ENCODE measurements around the gene CRYGN.

CRYGN gene

DNA sequence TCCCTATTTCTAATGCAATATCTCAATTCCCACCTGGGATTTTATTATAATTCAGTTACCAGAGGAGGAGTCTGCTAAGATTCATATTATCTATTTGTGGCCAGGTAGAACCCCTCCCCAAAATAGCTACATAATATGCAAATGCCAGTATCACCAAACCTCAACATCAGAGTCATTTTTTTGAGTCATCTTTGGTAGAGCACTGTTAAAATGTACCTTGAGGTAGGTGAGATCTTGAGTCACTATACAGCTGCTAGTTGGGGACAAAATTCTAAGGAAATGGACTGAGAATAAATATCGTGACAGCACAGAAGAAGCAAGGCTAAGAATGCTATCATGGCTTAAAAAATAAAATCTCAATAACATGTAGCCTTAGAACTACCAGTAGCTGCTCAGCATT lies 4.7 kb upstream of the CRYGN start:
- no peak for FAIRE-seq

DNA sequence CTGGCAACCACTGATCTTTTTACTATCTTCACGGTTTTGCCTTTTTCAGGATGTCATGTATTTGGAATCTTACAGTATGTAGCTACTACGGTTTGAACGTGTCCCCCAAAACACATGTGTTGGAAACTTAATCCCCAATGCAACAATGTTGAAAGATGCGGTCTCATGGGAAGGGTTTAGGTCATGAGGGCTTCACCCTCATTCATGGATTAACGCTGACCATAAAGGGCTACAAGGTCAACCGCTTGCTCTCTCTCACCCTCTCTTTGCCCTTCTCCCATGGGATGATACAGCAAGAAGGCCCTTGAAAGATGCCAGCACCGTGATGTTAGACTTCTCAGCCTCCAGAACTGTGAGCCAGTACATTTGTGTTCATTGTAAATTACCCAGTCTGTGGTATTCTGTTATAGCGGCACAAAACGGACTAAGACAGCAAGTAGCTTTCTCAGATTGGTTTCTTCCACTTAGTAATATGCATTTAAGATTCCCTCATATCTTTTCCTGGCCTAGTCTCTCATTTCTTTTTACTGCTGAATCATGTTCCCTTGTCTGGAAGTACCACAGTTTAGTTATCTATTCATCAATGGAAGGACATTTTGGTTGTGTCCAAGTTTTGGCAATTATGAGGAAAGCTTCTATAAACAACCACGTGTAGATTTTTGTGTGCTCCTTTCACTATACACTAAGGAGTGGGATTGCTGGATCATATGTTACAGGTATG lies 3.0 kb upstream of the CRYGN start:
- no peak for FAIRE-seq
- no peak for DNase-seq (ENCODE audit: extremely low spot score, insufficient read length, low read depth)

More for the DNA sequence above, 4.7 kb upstream of the CRYGN start:
- no peak for DNase-seq (ENCODE audit: extremely low spot score, insufficient read length, low read depth)

DNA sequence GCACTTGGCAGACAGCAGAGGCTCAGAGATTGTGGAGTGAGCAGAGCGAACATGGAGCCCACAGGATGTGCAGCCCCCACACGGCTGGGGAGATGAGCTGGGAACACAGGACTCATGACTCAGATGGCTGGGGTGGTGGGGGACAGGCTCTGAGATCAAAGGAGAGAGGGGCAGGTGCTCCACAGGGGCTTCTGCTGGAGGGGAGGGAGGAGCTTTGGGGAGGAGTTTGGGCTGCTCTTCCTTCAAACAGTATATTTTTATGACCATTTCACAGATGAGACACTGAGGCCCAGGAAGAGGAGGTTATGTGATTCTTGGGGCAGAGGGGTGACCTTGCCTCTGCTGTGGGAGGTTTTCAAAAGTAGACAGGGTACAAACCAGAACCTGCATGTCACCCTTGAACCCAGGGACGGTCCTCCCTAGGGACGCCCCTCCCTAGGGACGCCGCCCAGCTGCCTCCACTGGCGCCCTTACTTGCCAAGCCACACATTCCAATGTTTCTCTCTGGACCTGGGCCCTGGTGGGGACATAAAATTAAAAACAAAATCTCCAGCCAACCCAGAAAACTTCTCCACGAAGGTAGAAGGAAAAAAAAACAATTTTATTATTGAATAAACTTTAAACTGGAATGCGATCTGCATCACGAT lies 981 bp upstream of the CRYGN start:
- FAIRE-seq: no peak
- no peak for DNase-seq (ENCODE audit: extremely low spot score, insufficient read length, low read depth)

DNA sequence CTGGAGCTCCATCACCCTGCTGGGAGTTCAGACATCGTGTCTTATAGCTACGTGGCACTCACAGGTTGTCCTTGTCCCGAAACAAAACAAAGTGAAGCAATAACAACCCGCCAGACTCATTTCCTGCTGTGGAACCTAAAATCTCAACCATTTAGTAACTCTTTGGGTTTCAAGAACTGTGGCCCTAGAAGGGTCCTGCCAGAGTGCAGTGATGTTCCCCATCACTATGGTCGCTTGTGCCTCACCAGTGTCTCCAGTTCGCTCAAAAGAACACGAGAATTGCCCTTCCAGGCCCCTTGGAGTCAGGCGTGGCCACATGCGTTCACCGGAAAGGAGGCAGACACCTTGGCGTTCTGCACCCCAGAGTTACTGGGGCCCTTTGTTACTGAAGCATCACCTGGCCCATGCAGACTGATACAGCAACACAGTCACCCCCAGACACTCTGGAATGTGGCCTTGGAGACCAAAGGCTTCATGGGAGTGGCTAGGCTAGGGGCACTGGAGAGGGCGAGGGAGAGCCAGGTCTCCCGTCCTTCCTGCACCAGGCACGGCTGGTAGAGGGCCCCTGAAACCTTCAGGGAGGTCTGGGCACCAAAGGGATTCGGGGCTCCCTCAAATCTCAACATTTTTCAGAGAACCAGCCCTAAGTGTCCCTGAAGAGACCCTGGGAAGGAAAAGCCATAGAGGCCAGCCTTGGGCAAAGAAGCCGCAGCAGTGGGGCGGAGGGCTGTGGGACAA lies 908 bp downstream of the CRYGN start:
- FAIRE-seq: no peak
- DNase-seq (ENCODE audit: extremely low spot score, insufficient read length, low read depth): no peak

DNA sequence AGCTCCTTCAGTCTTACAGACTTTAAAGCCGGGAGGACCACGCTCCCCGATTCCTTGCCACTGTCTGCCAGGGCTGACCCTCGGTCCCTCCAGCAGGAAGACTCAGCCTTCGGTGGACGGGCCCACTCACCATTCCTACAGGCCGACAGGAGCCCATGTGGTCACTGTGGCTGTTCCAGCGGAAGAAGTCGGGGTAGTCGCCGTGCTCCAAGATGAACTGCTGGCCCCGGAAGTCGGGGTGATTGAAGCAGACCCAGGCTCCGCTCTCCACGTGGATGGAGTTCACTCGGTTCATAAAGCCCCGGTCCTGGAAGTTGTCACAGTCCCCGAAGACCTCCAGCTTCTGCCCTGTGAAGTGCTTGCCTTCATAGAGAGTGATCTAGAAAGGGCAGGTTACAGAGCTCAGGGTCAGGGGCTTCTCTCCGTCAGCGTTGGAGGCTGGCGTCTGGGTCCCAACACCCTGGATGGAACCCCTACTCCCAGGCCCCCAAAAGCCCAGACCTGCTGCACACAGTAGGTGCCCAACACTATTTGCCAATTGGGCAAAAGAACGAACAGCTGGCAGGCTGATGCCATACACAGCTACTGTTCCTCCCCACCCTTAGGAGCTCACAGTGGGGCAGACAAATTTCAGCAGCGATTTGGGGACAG lies 1.9 kb downstream of the CRYGN start:
- FAIRE-seq: no peak
- no peak for DNase-seq (ENCODE audit: extremely low spot score, insufficient read length, low read depth)

DNA sequence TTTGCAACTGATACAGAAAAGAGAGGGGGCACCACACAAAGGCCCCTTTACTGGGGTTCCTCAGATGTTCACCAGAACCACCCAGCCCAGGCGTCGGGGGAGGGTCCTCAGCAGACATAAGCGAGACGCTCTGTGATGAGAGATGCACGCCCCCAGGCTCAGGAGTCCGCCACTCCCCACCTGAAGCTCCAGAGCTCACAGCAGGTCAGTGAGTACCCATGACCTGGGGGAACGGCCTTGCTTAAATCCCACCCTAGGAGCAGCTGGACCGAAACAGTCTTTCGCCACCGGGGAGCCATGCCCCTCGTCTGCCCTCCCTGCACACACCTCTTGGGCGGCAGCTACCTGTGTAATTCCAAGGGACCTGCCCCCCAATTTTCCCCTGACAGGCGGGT lies 2.8 kb downstream of the CRYGN start:
- no peak for FAIRE-seq
- DNase-seq (ENCODE audit: extremely low spot score, insufficient read length, low read depth): no peak

DNA sequence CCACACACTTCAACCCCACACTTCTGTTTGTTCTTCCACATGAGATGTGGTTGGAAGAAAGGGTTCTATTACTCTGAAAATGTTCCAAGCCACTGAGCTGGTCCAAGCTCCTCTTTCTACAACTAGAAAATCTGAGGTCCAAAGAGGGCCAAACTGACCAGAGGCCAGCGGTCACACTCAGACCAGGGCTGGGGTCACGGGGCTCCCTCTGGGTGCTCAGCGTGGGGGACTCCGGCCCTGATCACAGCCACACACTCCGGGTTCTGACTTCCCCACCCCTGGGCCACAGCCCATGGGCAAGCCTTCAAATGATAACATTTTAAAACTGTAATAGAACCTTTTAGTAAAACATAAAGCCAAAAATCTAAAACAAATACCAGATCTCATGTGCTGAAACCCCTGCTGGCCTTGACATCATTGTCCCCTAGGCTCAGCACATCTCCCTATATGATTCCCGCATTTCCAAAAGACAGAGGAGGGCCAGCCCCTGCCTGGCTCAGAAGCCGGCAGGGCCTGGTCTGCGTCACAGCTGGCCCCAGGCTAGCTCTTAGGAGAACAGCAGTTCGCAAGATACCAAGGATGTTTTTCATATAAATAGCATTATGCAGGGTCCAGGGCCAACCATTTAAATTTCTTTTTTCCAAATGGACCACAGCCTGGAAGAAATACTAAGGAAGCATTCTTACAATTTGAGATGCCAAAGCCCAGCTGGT lies 3.3 kb downstream of the CRYGN start:
- DNase-seq (ENCODE audit: extremely low spot score, insufficient read length, low read depth) (no peak), FAIRE-seq (no peak)

DNA sequence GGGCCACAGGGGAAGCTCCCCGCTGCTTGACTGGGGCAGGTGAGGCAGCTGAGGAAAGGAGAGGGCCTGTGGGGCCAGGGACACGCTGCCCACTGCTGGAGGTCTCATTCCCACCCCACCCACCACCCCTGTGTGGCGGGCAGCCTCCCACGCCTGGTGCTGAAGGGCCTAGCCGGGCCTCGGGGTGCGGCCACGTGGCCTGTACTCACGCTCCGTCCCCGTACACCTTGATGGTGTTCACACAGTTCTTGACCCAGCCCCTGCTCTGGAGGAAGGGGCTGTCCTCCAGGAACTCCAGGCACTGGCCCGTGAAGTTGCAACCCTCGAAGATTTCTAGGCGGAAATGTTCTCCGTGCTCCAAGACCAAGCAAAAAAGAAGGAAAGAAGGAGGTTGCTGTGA lies 4.0 kb downstream of the CRYGN start:
- no peak for DNase-seq (ENCODE audit: extremely low spot score, insufficient read length, low read depth)
- no peak for FAIRE-seq

DNA sequence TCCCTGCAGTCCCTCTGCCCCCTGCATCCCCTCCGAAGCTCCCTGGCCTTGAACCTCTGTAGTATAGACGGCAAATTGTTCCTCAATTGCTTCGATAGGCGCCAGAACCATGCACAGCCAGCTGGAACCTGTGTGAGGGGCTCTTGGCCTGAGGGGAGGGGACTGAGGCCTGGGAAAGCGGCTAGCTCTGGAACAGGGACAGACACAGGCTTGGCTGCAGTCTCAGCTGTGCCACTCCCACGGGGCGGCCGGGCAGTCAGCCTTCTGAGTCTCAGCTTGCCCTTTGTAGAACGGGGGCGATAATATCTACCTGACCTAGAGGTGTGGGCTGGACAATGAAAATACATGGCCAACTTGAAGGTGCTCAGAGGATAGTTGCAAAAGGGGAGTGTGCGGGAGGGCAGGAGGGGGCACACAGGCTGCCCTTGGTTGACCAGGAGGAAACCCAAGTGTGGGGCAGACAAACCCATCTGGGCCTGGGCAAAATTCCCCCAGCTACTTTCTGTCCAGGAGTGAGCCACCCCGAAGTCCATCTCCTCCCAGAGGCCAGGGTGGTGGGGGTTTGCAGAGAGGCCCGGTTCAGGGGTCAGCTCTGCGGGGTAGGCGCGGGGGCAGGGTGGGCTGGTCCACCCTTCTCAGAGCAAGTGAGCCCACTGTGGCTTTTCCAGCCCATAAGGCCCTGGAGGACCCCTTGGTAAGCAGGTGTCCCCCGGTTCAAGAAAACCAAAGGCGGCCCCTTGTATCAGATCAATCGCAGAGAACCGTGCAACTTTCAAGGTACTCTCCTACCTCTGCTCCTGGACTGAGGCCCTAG lies 4.6 kb downstream of the CRYGN start:
- no peak for FAIRE-seq
- no peak for DNase-seq (ENCODE audit: extremely low spot score, insufficient read length, low read depth)

DNA sequence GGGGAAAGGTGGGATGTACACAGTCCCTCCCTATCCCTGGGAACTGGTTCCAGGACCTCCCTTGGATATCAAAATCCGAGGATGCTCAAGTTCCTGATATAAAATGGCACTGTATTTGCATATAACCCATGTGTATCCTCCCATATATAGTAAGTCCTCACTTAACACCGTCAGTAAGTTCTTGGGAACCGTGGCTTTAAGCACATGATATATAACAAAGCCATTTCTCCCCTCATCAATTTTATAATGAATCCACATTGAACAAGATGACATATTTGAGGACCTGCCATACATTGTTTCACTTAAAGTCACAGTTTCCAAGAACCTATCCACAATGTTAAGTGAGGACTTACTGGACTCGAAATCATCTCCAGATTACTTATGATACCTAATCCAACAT lies 5.4 kb downstream of the CRYGN start:
- no peak for DNase-seq (ENCODE audit: extremely low spot score, insufficient read length, low read depth)
- FAIRE-seq: no peak

DNA sequence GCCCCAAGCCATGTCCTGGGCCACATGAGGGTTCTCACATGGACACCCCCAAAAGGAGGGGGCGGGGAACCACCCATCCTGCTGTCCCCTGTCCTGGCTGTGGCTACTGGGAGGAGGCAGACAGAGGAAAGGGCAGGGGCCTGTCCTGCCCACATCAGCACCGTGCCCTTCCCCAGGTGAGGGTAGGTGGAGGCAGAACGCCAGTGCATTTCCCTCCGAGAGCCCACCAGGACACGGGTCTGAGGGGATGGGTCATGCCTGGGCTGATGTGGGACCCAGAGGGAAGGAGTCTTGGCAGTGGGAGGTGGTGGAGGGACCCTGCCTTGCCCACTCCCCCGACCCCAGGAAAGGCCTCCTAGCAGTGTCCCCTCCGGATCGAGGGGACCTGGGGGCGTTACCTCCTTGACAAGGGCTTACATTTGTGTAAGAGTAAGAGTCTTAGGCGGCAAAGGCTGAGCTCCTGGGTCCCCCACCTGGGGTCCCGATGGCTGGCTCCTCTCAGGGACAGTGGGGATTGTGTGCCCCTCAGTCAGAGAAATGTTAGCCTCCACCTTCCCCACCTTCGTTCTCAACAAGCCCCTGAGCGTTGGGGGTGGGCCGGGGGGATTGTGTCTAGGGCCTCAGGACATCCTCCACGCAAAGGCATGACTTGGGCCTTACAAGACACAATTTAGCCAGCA lies 6.1 kb downstream of the CRYGN start:
- no peak for FAIRE-seq
- no peak for DNase-seq (ENCODE audit: extremely low spot score, insufficient read length, low read depth)

DNA sequence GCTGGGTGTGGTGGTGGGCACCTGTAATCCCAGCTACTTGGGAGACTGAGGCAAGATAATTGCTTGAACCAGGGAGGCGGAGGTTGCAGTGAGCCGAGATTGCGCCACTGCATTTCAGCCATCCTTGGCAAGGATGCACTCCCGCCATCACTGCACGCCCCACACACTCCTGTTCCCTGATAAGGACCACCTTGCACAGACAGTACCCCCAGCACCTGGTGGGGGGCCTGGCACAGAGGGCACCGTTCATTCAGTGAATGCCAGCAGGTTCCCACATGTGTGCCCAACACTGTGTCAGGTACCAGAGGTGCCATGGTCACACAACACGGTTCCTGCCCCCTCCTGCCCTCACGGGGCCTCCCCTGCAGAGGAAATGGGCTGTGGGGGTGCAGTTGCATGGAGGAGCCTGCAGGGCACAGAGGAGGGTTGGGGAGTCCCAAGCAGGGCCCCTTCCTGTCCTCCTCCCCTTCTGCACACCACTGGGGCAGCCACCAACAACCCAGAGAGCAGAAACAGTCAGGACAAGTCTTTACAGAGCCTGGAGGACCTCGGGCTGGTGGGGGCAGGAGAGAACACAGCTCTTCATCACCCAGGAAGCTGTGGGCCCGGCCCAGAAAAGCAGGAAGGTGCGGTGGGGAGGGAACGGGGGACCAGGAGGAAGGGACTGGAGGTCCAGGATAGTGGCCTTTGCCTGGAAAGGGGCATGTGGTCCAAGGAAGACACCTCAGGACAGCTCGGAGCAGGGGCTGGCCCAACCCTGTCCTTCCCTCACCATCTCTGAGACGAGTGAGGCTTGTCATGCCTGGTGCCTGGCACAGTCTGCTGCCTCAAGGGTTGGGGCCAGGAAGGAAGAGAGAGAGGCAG lies 7.1 kb downstream of the CRYGN start:
- DNase-seq (ENCODE audit: extremely low spot score, insufficient read length, low read depth) (peak; percentile 49), FAIRE-seq (no peak)

DNA sequence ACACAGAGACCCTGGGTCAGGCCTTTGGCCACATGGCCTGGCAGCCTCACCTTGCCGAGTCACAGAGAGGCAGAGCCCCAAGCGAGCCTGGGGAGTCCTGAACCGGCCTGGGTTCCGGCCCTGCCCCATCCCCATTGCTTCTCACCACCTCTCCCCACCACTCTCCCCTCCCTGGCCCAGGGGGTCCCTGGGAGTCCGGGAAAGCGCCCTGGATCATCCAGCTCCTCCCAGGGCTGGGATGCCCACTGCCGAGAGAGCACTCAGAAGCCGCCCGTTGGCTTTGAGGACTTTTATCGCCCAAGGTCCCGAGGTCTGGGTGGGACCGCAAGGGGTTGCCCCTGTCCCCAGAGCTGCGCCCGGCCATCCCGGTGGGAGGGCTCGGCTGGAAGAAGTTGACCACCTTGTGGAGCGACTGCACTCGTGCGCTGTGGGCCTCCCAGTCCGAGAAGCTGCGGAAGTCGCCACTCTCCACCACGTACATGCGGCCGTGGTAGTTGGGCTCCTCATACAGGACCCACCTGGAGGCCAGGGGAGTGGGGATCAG lies 8.1 kb downstream of the CRYGN start:
- DNase-seq (ENCODE audit: extremely low spot score, insufficient read length, low read depth) (no peak), FAIRE-seq (no peak)

DNA sequence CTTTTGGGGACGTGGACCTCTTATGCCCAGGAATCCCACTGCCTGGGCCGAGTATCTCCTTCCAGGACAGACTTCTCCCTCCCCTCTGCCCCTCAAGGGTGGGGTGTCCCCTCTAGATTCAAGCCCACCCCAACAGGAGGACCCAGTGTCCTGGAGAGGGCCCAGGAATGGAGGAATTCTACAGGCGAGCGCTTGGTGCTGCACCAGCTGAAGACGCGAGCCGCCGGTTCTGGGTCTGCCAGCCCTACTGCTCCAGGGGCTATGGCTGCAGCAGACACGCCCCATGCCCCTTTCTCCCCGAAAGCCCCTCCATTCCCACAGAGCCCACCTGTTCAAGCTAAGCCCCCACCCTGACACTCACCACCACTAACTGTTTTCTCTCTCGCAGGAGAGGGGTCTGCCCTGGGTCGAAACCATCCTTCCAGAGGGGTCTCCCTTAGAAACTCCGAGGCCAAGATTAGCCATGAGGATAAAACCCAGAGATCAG lies 8.6 kb downstream of the CRYGN start:
- FAIRE-seq: no peak
- DNase-seq (ENCODE audit: extremely low spot score, insufficient read length, low read depth): no peak

DNA sequence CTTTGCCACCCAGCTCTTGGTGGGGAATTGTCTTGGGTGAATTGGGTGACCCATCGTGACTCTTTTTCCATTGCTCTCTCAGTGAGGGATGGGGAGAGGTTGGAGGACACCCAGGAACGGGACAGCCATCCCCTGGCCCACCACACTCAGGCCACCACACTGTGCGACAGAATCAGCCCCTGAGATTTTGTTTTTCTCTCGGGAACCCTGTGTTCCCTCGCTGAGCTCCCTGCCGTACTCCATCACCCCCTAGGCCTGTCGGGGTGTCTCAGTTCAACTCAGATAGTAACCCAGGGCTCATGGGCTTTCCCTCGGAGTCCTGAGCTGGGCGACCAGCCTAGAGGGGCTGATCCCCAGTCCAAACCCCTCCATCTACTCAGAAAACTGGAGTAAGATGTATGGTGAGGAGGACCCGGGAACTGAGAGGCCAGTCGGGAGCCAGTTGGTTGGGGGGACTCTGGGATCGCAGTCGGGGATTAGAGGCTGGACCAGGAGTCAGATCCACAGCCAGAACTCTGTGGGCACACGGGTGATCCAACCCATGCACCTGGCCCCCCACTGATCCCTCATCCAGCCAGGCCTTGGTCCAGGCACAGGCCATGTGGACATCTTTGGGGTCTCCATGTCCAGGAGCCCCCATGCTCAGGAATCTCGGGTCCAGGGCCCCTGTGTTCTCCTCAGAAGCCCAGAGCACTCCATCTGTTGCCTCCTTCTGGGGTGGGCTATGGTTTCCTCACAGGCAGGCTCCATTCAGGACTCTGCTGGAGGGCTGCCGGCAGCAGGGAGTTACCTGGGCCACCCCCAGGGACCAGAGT lies 9.3 kb downstream of the CRYGN start:
- no peak for FAIRE-seq
- DNase-seq (ENCODE audit: extremely low spot score, insufficient read length, low read depth): no peak

DNA sequence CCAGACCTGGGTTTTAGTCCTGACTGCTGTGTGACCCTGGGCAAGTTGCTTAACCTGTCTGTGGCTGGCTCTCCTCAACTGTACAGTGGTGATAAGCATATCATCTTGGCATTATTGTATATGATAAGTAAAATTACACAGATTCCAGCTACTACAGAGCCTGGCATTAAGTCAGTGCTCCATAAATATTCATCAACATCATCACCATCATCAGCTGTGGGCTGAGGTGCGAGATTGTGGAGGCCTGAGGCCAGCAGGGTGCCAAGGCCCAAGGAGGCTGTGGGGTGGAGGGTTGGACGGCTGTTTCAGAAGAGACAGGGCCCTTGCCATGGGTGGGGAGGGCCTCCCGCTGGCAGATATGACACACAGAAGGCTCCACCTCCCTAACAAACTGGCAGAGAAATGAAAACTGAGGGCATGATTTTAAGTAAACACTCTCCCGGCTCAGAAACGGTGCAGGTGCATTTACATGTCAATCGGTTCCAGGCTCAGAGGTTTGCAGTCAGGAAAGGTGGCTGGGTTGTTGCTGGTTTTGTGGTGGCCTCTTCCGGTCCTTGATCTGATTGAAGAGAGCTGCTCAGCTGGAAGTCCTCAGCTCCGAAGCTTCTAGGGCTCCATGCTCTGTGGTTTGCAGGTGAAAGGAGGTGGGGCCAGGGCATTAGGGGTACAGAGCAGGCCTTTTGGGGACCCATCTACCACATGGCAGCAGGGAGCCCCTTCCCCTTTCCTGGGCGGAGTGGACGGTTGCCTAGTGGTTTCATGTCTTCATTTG lies 10.2 kb downstream of the CRYGN start:
- FAIRE-seq (peak; percentile 68), DNase-seq (ENCODE audit: extremely low spot score, insufficient read length, low read depth) (peak; percentile 39)

Measured in GM18507 (cell line).